Stimulated activated CD8-positive, alpha-beta memory T cell treated with anti-CD3 and anti-CD28 coated beads, Interleukin-15, amount 100 ng/mL, for 48 hours (primary cell): ENCODE measurements around the gene SEMA6D.

Experiments
- DNase-seq, 2 donors: peaks; one replicate each; pipeline ENCODE4 v3.0.0-alpha.2; 2020; ENCODE audit warnings: low read depth in 2 of 2

Gene SEMA6D

DNA sequence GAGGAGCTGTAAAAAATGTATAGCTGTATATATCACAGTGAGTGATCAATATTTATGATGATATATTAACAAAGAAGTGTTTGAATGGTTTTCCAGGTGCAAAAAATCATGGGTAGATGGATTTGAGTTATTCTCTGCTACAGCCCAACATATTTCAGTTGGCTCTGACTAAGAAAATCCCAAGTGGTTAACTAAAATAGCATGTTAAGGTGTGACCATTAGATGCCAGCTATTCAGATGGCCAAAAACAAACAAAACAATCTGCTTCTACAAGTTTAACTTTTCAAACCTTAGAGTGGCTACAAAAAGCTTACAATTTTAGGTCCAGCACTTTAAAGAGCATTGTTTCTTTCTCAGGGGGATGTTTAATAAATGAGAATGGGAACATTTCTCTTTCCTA lies 67.5 kb downstream of the SEMA6D start:
- DNase-seq = no peak

DNA sequence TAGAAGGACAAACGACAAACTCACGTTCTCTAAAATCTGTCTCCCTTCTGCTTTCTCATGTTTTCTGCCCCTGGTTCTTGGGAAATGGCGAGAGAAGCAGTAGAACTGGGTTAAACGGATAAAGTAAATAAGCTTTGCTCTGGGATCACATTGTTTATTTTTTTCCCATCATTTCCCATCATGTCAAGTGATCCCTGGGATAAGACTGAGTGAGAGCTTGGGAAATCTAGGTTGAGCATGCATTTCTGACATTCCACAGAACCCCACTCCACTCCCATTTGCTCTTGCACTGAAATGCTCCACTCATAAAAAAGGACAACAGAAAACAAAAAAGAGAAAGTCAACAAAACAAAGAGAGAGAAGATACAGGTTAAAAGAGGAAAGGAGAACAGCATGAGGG lies 69.1 kb downstream of the SEMA6D start:
- no peak for DNase-seq

DNA sequence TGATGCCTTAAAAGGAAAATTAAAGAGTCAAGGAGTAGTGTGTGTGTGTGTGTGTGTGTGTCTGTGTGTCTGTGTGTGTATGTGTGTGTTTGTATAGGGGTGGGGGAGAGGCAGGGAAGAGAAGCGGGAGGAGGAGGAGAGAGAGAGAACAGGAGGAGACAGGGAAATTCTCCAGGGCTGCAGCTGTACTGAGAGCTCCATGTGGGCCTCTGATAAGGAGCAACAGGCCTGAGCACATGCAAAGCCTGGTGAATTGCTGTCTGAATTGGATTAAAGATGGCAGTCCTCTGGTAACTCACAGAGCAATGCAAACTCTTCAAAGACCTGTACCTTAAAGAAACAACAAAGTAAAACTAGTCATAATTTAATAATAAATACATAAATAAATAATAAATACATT lies 70.6 kb downstream of the SEMA6D start:
- DNase-seq = no peak

DNA sequence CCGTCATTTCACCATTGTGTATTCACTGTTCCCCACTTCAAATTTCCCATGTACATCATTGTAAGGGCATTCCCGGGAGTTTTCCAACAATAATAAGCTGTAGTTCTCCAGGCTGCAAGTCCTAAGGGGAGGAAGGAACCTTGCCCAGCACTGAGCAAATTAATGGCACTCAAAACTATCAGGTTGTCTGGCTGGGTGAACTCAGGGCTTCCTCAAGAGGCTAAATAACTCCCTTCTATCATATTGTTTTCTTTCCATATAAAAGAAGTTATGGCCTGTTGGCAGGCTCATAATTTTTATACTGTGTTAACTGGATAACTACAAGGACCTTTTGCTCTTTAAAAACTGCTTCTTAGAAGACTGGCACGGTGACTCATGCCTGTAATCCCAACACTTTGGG lies 71.4 kb downstream of the SEMA6D start:
- DNase-seq = no peak

DNA sequence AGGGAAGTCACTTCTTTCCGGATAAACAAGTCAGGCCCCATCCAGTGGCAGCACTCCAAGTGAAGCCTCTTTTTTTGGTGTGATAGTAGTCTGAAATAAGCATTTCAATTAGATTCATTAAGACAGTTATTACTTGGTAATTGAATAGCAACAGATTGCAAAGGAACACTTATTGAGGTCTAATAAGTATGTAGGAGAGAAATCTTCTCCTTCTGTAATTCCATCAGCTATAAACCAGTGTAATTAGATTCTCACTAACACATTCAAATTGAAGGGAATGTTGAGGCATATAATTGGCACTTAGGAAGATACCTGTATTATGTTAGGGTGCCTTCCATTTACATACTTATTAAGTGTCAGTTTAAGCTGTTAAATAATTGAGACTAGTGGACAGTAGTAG lies 73.9 kb downstream of the SEMA6D start:
- no peak for DNase-seq

DNA sequence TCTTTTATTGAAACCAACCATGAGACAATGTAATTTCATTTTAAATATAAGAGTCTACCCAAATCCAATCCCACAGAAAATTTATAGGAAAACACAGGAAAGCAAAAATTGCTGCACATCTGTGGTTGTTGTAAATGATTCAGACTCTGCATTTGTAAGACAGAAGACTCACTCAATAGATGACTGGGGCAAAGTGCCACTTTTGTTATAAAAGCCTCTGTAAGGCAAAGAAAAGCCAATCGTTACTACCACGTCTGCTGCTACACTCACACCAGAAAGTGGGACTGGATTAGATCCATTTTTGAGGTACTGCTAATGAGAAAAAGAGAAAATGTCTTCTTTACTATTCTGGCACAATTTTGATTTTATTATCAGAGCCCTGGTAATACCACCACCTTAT lies 74.9 kb downstream of the SEMA6D start:
- no peak for DNase-seq

DNA sequence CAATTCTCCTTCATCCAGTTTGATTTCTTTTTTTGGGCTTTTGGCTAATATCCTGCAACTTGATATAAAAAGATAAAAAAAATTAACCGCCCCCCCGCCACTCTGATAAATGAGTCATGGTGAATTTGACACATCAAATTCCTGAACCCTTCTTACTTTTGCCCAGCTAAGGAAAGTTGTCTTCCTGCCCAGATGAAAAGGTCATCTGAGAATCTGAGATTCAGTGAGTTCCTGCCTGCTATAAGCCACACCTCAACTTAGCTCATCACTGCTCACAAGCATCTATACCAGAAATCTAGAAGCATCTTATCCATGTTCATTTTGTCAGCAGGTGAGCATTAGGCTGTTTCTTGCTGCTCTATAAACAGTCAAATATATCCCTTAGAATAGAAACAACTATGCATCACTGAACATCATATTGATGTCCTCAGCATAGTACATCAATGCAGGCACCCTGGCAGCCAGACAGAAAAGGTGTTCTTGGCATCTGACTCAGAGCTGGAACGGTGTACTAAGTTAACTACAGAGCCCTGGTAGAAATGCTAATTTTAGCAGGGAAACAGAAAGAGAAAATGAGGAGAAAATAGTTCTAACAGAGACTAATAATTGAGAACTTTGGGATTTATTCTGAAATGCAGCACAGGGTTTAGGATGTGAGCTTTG lies 77.1 kb downstream of the SEMA6D start:
- DNase-seq = no peak

DNA sequence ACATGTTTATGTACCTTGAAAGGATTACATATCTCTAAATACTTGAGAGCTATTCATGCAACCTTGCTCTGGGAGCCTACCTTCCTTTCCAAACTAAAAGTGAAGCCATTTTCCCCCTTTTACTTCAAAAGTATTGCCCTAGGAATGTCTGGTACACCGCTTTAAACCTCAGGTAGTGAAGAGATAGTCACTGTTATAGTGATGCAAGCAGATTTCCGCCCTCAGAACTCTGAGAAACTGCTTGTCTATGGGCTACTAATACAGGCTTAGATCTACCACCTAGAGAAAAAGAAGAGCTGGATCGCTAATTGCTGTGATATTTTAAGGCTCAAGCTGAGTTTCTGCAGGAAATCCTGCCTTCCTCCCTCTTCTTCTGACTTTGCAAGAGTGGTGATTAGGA lies 78.6 kb downstream of the SEMA6D start:
- no peak for DNase-seq

DNA sequence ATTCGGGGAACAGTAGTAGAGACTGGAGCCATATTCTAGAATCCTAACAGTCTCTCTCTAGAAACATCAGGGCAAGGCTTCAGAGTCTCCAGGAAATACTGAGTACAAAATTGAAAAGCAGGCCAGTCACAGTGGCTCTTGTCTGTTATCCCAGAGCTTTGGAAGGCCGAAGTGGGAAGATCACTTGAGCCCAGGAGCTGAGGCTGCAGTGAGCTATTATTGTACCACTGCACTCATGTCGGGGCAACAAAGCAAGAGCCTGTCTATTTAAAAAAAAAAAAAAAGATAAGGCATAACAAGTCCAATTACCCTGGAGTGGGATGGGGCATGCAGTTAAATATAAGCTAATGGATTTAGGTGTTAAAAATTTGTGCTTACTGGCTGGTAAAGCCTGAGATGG lies 79.0 kb downstream of the SEMA6D start:
- no peak for DNase-seq

DNA sequence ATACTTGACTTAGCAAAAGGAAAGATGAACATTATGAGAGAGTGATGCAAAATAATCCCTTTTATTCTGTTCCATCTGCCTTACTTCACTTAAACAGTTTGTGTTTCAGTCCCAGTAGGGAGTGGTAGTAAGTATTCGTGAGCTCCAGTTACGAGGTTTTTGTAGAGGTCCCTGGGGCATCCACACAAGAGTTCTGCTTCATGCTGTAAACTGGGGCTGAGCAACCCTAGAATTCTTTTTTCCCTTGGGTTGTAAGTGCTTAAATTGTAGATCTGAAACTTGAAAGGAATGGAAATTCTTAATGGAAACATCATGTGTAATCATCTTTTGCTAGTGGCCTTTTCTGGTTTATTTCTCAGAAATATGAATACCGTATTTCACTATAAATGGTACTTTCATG lies 79.5 kb downstream of the SEMA6D start:
- no peak for DNase-seq

DNA sequence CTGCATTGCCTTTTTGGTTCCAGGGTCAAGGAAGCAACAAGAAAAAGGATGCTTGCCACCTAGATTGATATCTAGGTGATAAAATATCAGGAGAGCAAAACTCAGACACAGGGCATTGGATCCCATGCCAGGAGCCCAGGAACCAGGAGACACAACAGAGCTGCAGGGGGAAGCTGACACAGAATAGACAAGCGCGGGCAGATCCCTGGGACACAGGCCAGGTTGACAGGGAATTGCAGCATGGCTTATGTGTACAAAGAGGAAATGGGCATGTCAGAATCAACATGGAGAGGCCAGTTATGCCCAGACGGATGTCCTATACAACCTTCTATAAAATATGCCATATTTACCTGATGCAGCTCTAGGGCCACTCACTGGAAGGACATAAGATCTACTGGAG lies 84.2 kb downstream of the SEMA6D start:
- no peak for DNase-seq

DNA sequence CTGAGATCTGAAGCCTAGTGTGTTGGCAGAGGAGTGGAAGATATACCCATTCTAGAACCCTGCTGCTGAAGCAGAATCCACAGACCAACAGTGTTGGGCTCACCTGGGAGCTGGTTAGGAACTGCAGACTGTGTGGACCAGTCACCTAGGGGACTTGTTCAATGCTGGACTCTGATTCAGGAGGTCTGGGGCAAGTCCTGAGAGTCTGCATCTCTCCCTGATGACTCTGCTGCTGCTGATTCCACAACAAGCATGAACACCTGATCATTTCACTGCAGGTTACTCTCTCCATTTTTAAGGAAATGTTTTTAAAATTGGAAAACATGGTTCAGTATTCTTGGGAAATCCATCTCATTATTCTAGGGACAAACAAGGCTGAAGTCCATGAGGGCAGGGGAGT lies 84.9 kb downstream of the SEMA6D start:
- DNase-seq = no peak

DNA sequence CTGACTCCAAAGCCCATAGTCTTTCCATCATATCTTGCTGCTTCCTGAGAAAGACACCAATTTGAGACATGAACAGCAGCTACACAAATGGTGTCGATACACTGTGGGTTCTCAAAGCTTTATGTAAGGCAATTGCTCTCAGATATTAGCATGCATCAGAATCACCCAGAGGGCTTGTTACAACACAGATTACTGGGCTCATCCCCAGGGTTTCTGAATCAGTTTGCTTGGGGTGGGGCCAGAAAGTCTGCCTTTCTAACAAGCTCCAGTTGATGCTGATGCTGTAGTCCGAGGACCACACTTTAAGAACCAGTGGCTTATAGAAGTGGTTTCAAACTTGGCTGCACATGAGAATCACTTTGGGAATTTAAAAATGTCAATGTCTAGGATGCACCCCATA lies 86.5 kb downstream of the SEMA6D start:
- no peak for DNase-seq

DNA sequence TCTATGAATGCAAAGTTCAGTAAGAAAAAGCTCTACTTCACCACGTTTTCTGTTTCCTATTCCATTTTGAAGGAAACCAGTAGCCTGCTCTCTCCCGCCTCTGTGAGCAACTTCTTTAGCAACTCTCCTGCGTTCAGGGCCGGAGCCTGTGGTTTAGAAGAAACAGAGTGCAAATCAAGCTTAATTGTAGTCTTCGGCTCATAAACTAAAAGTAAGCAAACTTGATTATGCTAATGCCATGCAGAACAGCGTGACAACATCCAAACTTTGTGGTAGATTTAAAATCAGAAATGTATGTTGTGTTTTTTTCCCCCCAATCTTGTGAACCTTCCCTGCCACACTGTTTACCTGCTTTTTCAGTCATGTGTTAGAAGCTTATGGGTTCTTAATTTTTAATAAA lies 87.4 kb downstream of the SEMA6D start:
- DNase-seq = no peak

DNA sequence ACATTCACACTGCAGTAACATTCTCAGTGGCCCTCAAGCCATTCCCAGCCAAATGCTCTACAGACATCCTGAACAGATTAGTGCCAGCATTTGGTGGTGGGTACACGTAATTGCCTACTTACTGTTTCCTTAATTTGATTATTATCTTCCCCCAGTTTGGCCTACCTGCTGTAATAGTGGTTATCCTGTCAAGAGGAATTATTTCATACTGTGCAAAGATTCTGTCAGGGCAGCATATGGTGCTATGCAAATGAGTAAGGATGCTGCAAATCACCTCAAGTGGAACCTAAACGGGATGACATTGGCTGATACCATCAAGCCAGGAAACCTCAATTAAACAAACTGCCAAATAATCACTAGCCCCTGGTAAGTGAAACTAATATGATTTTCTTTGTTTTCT lies 88.7 kb downstream of the SEMA6D start:
- no peak for DNase-seq

DNA sequence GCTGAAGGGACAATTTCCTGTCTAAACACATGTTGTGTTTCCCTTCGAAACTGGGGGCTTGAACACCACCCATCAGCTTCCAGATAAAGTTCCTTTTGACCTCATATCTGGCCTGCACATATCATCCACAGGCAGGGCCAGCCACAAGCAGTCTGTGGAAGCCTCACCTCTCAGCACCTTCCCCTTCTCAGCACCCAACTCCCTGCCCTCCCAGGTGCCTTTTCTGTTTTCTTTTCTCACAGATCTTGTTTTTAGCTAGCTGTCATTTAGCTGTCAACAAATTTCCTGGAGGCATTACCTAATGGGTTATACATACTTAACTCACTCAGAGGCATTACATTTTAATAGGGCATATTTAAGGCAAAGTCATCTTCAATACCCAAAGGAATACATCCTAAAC lies 93.9 kb downstream of the SEMA6D start:
- DNase-seq = no peak

DNA sequence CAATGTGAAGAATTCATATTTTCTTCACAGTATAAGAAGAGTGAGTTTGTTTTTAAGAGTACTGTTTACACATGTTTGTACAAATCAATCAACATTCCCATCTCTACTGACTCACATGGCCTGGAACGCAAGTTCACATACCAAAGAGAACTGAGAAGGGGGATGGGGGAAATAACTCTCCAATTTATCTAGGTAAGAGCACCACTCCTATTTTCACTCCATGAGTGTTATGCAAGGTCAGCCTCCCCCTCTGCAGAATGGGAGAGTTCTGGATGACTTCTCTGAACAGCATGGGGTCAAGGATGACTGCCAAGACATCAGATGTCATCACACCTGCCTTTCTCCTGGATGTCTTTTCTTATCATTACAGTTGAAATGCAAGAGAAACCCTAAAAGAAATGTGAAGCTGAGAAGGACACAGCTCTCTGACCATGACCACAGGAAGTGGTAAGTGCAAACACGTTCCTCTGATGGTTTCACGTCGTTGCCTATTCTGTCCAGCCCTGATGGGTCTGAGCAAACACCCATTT lies 95.2 kb downstream of the SEMA6D start:
- DNase-seq = no peak

DNA sequence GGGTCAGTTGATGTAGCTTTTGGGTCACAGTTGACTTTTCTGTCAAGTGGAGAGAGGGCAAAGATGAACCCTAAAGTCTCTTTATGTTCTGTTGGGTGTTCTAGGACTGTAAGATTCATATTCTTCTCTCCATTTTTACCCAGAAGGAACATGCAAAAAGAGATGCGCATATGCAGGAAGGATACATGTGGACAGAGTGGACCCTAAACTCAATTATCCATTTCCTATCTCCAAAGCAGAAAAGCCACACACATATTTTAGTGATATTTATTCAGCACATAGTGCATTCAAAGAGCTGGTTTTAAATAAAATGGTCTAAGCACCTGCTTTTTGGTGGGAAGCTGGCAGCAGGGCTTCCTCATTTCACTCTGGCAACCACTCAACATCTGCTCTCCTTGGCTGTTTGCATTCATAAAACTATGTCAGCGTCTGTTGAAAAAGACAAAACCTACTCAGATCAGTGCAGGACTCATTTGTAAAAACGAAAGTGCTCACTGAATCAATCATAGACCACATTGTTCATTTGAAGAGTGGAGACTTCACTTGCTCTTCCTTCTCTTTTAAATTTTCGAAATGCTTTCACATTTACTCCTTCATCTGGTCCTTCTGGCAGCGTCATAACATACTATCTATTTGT lies 96.6 kb downstream of the SEMA6D start:
- DNase-seq = no peak

DNA sequence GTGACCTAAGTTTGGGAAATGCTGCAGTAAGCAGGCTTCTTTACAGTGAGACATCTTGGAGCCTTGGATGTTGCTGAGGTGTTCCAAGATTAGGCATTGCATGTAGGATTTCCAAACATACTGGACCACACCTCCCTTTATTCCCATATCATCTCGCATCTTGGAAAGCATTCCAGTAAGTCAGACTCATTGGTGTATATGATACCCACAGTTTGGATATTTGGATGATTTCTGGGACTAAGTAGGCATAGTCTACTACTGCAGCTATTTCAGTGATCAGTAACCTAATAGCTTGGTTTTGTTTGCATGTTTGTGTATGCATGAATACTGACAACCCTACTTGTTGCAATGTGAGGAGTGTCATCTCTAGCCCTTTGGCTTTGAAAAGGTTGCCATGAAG lies 97.3 kb downstream of the SEMA6D start:
- DNase-seq = no peak

DNA sequence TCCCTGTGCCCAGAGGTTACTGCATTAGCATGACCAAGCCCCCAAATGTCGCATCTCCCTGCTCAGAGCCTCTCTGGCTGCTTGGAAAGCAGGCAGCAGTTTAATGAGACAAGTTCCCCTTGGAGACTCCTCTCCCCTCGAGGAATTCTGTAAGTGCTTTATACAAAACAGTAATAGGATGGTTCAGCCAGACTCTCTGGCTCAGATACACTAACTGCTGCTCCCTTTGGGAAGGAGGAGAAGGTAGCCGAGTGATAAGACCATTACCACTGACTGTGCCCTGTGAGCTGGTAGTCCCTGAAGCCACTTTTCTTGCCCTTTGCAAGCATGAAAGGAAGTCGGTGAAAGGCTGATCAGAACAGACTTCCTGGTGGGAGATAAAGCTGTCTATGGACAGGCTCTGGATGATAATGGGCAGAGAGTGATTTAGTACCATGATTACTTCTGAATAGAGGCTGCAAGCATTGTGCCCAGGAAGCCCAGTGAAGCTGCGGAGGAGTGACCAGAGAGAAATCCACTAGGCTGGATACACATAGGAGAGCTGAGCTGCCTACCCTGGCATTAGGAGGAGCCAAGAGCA lies 100.8 kb downstream of the SEMA6D start:
- no peak for DNase-seq

DNA sequence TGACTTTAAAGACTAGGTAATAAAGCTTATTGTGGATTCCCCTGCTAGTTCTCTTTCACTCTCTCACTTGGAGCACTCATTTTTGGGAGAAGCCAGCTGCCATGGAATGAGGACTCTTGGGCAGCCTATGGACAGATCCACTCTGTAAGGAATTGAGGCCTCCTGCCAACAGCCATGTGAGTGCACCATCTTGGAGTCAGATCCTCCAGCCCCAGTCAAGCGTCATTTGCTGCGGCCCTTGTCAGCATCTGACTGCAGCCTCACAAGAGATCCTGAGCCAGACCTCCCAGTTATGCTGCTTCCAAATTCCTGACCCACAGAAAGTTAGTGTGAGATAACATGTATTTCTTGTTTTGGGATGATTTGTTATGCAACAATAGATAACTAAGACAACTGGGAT lies 101.9 kb downstream of the SEMA6D start:
- DNase-seq = no peak

DNA sequence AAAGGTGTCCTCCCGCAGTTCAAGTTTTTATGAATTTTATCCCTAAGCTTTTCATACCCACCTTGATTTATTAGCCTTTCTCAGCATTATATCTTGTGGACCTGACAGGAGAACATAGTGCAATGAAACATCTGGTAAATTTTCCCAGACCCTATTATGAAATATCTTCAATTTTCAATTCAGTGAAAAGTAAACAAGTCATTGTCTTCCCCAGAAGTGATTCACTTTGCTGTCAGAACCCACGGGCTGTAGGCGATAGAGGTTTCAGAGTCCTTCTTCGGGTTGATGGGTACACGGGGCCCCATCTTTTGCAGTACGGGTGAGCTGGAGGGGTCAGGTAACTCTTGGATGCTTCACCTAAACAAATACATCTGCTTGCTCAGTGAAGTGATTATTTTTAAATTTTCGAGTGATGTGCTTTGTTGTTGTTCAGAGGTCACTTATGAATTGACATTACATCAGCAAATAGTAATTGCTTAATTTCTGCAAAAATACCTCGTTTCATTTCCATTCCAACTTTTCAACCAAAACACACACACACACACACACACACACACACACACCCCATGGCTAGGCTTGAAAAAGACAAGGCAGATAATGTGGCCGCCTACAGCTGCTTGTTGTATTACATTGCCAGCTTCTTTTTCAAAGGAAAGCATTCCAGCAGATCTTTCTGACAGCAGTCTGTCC lies 102.9 kb downstream of the SEMA6D start:
- DNase-seq = no peak
